ENCODE measurements around the gene LRMDA.

Gene LRMDA

DNA sequence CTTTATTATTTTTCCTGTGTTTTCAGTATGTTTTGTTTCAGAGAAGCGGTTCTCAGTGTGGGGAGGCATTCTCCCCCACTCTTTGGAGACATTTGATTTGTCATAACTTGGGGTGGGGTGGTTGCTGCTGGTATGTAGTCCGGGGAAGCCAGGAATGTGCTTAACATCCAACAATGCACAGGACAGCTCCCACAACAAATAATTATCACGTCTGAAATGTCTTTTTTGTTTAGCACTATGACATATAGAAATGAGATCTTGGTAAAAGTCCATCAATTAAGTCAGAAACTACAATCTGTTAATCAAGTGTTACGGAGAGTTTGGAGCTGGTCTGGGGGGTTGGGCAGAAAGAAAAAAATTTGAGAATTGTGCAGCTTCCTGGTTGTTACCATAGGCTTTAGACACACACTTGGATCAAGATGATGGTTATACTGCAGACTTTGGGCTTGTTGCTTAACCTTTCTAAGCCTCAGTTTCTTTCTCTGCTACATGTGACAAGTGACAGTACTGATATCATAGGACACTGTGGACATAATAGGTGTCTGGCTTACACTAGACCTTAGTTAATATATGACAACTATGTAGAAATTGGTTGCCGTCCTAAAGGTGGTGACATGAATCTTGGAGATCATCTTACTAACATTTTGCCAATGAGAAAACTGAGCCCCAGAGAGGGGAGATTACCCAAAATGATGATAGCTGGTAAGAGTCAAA lies 113.7 kb downstream of the LRMDA start:
- TF ChIP-seq, protein P1, sequence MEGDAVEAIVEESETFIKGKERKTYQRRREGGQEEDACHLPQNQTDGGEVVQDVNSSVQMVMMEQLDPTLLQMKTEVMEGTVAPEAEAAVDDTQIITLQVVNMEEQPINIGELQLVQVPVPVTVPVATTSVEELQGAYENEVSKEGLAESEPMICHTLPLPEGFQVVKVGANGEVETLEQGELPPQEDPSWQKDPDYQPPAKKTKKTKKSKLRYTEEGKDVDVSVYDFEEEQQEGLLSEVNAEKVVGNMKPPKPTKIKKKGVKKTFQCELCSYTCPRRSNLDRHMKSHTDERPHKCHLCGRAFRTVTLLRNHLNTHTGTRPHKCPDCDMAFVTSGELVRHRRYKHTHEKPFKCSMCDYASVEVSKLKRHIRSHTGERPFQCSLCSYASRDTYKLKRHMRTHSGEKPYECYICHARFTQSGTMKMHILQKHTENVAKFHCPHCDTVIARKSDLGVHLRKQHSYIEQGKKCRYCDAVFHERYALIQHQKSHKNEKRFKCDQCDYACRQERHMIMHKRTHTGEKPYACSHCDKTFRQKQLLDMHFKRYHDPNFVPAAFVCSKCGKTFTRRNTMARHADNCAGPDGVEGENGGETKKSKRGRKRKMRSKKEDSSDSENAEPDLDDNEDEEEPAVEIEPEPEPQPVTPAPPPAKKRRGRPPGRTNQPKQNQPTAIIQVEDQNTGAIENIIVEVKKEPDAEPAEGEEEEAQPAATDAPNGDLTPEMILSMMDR (conservative IDR thresholded peaks at IDR 0.05; ENCODE audit: low read depth, low read length), result no peak
- no peak for DNase-seq (ENCODE audit: low read depth)
- H3K4me3 ChIP-seq (ENCODE audit: low read length), result no peak overlapping the region

DNA sequence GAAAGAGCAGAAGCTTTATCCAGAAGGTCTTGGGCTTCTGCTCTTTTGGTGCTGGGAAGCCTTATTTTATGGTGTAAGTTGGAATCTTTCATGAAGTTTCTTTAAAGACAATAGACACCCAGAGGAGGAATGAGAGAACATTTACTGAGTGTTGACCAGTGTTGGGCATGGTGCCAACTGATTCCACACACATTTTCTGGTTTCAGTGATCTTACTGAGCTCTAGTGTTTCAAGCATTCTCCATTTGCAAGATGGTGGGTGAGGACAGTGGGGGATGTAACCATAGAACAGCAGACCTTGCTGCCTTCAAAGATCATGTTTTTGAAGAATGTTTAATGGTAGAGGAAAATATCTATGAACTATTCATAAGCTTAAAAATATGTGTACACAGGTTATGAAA lies 114.6 kb downstream of the LRMDA start:
- no peak overlapping the region for H3K4me3 ChIP-seq (ENCODE audit: low read length)
- TF ChIP-seq, protein P1 (conservative IDR thresholded peaks at IDR 0.05; ENCODE audit: low read depth, low read length), result no peak
- no peak for DNase-seq (ENCODE audit: low read depth)

DNA sequence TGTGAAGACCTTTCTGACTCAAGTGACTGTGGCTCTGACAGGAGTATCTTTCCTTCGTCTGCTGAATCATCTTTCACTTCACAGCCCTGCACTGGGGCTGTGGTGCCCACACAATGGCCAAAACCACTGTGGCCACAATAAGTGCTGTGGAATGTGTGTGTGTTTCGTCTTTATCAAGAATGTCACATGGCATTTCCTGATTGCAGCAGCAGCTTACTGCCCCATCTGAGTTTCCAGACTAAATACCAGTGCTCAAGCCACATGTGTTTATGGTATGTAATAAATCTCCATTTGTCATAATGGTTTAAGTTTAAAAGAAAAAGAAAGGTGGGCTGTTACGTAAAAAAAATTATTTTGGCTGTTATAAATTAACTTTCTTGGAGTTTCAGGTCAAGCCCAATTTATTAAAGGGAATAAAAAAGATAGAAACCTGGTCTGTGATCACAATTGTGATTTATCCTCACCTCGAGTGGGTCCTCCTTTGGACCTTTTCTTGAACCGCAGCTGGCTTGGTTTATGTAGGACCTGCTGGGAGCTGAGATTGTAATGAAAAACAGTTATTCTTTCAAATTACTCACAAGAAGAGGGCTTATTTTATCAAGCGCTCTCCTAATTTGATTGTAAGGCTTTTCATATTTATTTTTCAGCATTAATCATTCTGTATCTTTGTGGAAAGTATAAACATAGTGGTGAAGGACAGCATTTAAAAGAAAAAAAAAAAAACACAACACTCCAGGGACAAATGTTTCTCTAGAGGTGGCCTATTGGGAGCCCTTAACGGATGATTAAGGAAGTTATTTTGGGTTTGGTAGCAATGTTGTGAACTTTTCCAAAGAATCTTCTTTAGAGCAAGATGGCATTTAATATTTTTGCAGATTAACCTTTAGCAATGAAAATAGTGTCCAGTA lies 116.2 kb downstream of the LRMDA start:
- DNase-seq (ENCODE audit: low read depth), result peak; percentile 79
- TF ChIP-seq, protein P1 (conservative IDR thresholded peaks at IDR 0.05; ENCODE audit: low read depth, low read length), result no peak
- no peak overlapping the region for H3K4me3 ChIP-seq (ENCODE audit: low read length)

DNA sequence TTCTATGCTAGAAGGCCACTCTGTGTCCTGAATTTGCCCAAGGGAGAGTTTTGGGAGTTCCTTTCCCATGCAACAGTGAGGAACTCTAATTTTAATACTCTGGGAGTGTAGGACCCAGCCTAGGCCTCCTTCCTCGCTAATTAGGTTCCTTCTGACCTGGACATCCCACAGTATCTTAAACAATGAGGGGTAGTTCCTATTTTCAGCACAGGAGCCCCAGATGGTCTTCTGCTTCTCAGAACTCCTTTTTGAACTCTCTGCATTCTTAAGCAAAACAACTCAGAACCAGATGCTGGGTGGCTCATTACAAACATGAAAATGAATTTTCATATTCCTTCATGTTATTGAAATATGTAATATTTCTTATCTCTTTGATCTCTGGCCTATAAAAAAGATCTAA lies 116.9 kb downstream of the LRMDA start:
- TF ChIP-seq, protein P1 (conservative IDR thresholded peaks at IDR 0.05; ENCODE audit: low read depth, low read length), result no peak

DNA sequence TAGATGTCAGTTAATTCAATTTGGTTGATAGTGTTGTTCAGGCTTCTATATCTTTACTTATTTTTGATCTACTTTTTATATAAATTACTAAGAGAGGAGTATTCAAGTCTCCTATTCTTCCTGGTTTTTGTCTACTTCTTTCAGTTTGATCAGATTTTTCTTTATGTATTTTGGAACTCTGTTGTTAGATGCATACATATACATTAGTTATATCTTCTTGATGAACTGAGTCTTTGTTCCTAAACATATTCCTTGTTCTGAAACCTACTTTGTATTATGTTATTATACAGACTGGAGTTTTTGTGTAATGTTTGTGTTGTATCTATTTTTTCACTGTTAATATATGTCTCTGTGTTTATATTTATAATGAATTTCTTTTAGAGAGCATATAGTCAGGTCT lies 118.8 kb downstream of the LRMDA start:
- DNase-seq (ENCODE audit: low read depth), result no peak
- TF ChIP-seq, protein P1 (conservative IDR thresholded peaks at IDR 0.05; ENCODE audit: low read depth, low read length), result no peak
- no peak overlapping the region for H3K4me3 ChIP-seq (ENCODE audit: low read length)

More for the DNA sequence above, 116.9 kb downstream of the LRMDA start:
- no peak for DNase-seq (ENCODE audit: low read depth)
- no peak overlapping the region for H3K4me3 ChIP-seq (ENCODE audit: low read length)

DNA sequence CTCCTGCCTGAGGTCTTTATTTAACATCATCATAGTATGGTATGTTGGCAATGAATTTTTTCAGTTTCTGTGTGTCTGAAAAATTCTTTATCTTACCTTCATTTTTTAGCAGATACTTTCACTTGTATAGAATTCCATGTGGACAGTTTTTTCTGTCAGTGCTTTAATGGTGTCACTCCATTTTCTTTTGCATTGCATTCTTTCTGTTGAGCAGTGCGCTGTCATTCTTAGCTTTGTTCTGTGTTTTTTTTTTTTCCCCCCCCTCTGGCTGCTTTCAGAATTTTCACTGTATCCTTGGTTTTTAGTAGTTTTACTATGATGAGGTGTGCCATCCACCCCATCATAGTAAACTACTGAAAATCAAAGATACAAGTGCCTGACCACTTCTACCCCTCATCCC lies 120.7 kb downstream of the LRMDA start:
- DNase-seq (ENCODE audit: low read depth), result no peak
- TF ChIP-seq, protein P1 (conservative IDR thresholded peaks at IDR 0.05; ENCODE audit: low read depth, low read length), result no peak
- H3K4me3 ChIP-seq (ENCODE audit: low read length), result no peak overlapping the region
